Right lung (tissue), 5 donors: Measurements from ENCODE around the gene GALNT17. TPM values are rescaled to one million over a fixed set of nuclear protein-coding genes. Genes with fewer than 3 reads are reported as not detected.
"Not testable (repeated sequence)": the region's sequence is repeated elsewhere in the genome, so short reads cannot be mapped to it uniquely, and the experiment has no call there.

ENCODE experiments used
- DNase-seq, 2 donors: peaks; one replicate each; pipeline ENCODE4 v3.0.0-alpha.2; 2013
- polyA plus RNA-seq, 5 donors: library from polyadenylated mRNA; unstranded; fragments of 120-200 nt; gene quantifications; one replicate each; pipeline versions ENCODE4 v1.2.1 to v1.2.3, GENCODE V29; 2013; ENCODE audit warnings: inconsistent platforms in 1 of 5, low replicate concordance in 1 of 5; ENCODE audit not compliant: insufficient read length in 5 of 5, insufficient read depth in 1 of 5

GALNT17 gene
- polyA plus RNA-seq, 5 donors: 5.9 to 22.2 (median 10.7) TPM

DNA sequence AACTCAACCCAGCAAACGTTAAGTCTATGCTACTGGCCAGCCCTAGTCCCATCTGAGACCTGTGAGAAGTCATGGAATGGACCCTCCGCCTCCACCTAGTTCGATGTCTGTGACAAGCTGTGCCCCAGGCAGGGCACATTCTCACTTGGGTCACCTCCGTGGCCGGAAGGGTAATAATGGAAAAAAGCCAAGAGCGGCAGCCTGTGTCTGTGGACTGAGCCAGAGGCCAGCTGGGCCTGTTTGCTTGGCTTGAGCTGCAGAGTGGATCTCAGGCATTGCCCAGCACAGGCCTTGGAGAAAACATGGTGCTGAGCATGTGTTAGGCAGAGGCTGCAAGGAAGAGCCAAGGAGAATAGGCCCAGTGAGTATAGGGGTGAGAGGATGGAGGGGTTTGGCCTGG is 97.8 kb downstream of the GALNT17 start:
- DNase-seq: no peak

DNA sequence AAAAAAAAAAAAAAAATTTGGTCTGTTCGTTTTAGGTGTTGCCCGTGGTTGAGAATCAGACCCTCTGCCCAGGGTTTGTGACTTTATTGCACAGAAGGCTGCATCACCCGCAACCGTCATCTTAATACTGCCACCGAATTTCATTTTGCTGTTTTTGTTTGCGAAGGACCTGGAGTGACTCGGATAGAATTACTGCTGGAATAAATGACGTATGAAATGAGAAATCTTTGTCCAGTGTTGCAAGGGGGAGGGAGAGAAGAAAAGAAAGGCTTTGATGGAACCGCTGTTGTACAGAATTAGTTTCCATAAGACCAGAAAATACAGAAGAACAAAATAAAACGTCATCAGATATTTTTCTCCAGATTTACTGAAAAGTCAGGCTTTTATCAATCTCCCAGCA is 103.3 kb downstream of the GALNT17 start:
- DNase-seq: no peak

DNA sequence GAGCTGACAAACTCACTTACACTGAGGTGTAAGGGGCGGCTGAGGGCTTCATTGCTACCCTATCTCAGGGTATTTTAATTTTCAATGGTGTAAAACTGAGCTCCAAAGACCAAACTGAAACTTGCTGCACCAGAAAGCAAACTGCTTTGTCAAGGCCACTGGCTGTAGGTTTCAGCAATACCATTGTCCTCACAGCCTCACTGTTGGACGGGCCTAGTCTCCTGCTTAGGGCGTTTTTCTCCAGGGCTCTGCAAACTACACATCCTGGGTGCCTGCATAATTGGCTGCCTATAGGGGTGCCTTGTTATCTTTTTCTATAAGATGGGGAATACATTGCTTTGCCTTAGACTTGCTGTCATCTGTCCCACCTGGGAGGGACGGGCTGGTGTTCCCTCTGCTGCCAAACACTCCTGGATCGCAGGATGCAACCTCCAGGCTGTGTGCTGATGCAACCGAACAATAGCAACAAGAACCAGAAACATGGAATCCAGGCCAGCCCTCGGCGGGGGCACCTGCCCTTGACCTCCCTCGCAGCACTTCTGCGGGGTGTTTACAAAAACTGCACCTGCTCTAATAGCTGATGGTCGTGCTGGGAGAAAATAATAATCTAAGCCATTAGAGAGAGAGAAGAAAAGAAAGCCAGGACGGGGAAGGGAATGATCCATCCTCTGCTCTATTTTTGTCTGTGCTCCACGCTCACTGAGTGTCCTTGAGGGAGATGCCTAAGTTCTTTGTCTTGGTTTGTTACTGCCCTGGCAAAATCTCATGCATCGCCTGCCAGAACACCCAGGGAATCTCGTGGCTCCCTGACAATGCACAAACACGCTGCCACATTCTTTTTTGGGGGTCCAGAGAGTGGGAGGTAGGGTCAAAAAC is 104.5 kb downstream of the GALNT17 start:
- no peak for DNase-seq

DNA sequence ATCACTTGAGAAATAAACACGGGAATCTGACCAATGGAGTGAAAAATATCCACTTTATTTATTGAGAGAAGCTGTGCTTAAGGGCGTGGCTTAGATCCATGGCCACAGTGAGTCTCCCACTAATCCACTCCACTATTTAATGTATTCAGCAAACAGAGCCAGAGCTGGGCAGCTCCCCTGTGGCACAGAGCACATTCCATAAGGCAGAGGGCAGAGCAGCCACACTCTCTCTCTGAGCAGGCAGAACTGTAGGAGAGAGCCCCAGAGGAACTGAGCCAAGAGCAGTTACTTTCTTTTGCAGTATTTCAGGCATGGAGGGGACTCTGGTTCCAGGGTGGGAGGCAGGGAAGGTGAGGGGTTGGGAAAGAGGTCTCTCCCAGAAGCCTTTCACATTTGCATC is 106.0 kb downstream of the GALNT17 start:
- peak in 1 of 2 donors; percentile 15 for DNase-seq

DNA sequence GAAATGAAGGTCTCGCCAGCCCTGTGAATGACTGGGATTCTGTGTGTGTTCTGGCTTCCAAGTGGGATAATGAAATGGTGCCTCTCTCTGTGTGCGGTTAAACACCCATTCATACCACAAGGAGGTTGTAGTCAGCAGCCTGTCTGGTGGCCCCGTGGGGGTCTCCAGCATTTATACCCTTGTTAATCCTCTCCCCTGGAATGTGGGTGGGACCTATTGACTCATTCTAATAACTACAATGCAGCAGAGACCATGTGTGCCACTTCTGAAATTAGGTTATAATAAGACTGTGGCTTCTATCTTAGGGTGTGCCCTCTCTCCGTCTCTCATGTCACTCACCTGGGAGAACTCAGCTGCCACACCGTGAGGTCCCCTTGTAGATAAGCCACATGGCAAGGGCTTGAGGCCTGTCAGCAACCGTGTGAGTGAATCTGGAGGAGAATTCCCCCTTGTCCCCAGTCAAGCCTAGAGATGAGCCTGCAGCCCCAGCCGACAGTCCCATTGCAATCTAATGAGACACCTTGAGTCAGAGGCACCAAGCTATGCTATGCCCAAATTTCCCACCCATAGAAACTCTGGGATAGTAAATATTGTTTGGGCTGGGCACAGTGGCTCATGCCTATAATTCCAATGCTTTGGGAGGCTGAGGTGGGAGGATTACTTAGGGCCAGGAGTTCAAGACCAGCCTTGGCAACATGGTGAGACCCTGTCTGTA is 106.8 kb downstream of the GALNT17 start:
- DNase-seq: no peak

- DNase-seq: peak in 1 of 2 donors; percentile 13
Observed at GRCh38 chr7:71239586-71240268, 107.8 kb downstream of the GALNT17 start.

- DNase-seq: peak; percentile 21 to 31
Observed at GRCh38 chr7:71243736-71244410, 111.9 kb downstream of the GALNT17 start.

DNA sequence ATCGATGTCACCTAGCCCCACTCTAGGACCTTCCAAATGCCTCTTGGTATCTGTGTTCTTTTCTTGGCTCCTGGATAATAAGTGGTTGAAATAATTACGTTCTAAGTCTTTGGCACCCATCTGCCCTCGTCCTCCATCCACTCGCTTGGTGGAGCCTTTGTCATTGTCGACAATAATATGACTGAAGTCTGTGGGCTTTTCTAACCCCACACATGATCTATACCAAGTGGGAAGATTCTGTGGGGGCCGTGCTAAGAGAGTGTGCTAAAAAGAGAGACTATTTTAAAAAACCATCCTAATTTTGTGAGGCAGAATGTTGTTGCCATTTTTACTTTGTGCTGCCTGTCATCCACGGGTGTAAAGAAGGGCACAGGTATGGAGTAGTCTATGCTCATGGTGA is 113.1 kb downstream of the GALNT17 start:
- DNase-seq: no peak

- DNase-seq: no peak
Observed at GRCh38 chr7:71251706-71252105, 119.8 kb downstream of the GALNT17 start.

DNA sequence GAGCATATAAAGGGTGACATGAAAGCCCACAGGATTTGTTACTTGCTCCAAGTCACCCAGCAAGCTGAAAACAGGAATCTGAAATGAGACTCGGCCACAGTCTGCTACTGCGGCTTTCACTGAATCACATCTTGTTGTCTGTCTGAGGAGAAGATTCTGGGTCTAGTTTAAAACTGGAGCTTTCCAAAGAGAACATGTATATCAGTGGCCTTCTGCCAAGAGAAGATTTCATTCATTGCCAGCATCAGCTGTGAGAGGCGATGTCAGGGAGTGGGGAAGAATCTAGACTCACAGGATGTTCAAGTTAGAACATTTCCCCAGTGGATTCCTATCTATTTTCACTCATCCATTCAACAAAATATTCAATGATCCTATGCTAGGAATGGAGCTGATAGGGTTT is 122.8 kb downstream of the GALNT17 start:
- DNase-seq: no peak

- DNase-seq: no peak
Observed at GRCh38 chr7:71255537-71256178, 123.7 kb downstream of the GALNT17 start.

DNA sequence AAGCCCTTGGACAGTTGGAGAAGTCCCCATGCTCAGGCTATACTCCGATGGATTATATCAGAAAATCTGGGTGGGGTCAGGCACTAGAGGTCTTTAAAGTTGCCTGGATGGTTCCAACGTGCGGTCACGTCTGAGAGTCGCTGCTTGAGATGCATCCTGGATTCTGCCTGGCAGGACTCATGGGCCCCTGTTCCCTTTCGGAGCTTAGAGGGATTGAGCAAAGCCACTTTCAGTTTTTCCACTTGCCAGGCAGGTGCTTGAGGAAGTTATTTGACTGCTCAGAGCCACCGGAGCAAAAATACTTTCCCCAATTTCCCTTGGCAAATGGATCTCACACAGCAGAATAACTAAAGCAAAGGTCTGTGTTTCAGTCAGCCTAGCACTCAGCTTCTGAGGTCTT is 129.1 kb downstream of the GALNT17 start:
- no peak for DNase-seq

DNA sequence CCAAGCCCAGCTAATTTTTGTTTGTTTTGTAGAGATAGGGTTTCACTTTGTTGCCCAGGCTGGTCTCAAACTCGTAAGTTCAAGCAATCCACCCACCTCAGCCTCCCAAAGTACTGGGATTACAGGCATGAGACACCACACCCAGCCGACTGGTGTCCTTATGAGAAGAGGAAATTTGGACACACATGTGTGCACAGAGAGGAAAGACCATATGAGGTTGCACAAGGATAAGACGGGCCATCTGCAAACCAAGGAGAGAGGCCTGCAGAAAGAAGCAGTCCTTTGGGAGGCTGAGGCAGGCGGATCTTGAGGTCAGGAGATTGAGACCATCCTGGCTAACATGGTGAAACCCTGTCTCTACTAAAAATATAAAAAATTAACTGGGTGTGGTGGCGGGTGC is 130.9 kb downstream of the GALNT17 start:
- not testable (repeated sequence) for DNase-seq

- no peak for DNase-seq
Observed at GRCh38 chr7:71264005-71264404, 132.1 kb downstream of the GALNT17 start.

- no peak for DNase-seq
Observed at GRCh38 chr7:71266912-71267311, 135.0 kb downstream of the GALNT17 start.

DNA sequence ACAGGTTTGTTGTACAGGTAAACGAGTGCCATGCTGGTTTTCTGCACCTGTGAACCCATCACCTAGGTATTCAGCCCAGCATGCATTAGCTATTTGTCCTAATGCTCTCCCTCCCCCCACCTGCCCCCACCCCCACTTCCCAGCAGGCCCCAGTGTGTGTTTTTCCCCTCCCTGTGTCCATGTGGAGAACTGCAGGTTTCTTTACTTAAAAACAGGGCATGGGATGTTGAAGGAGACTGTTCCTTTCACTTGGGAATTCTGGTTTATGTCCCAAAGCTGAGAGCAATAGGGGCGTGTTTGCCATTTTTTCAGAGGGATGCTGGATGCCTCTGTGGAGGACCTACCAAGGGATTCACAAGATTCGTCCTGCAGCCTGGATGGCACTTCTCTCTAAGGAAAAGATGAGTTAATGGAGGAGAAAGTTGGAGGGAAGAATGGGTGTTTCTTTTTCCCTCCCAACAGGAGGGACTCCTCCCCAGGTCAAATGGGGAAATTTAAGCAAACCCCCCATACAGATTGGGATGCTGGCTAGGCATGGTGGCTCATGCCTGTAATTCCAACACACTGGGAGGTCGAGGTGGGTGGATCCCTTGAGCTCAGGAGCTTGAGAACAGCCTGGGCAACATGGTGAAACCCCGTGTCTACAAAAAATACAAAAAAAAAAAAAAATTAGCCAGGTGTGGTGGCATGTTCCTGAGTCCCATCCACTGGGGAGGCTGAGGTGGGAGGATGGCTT is 136.0 kb downstream of the GALNT17 start:
- no peak for DNase-seq

- no peak for DNase-seq
Observed at GRCh38 chr7:71270558-71270957, 138.6 kb downstream of the GALNT17 start.

- no peak for DNase-seq
Observed at GRCh38 chr7:71271203-71271602, 139.3 kb downstream of the GALNT17 start.

- DNase-seq: no peak
Observed at GRCh38 chr7:71272509-71273490, 140.9 kb downstream of the GALNT17 start.
